Measurements from ENCODE around the gene SLC10A3.

DNA sequence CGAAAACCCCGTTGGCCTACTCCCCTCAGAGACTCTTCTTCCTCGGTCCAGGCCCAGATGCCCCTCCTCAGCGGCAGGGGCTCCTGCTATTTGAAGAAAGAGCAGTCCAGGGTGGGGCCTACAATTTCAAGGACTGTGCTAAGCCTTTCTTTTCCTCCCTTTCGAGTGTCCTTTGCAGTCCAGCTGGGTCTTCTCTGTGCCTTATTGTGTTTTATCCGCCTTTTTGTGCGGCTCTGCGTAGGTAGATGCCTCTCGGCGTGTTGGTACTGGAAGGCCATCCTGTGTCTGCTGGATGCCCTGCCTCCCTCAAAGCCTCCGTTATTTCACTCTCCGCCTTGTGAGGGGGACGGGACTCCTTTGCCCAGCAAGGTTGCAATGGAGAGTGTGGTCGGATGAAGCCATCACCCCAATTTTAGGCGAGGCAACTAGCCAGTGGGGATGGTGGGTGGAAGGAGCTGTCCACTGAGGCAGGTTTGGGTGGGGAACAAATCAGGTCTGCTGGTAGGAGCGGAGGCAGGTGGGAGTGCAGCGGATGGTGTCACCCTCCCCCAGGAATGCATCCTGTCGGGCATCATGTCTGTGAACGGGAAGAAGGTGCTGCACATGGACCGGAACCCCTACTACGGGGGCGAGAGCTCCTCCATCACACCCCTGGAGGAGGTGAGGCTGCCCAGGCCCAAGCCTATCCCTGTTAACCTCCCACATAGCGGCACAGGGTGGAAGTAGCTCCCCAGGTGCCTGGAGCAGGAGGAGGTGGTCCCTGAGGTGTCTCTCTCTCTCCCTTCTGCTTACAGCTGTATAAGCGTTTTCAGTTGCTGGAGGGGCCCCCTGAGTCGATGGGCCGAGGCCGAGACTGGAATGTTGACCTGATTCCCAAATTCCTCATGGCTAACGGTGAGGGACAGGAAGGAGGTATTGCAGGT is 52.2 kb downstream of the SLC10A3 start:
- no peak for TF ChIP-seq POLR2AphosphoS5 (IDR thresholded peaks at IDR 0.05; ENCODE audit: borderline replicate concordance, low read depth, low read length)
- TF ChIP-seq FOXP2 (optimal IDR thresholded peaks at IDR 0.05; ENCODE audit: control extremely low read depth, extremely low read length, insufficient read depth): no peak

All from SK-N-MC (cell line).